GM20000 (cell line): ENCODE results near the gene AGPAT2.

ENCODE experiments used
- DNase-seq: peaks from one replicate; pipeline ENCODE4 v3.0.0; 2012; ENCODE audit warnings: low spot score
- CTCF ChIP-seq: IDR thresholded peaks from 2 replicates; pipeline ENCODE4 v1.5.1; 2012; ENCODE audit warnings: mild to moderate bottlenecking, control low read depth; ENCODE audit errors: extremely low read depth, missing control alignments

AGPAT2 gene

GRCh38 chr9:136723989-136724388, 36.7 kb upstream of the AGPAT2 start:
- no peak for DNase-seq
- no peak for TF ChIP-seq CTCF

GRCh38 chr9:136723362-136723976, 36.2 kb upstream of the AGPAT2 start:
- TF ChIP-seq CTCF: no peak
- DNase-seq: no peak

- no peak for TF ChIP-seq CTCF
- DNase-seq: no peak
These were observed 35.7 kb upstream of the AGPAT2 start for GRCh38 chr9:136722969-136723356.

GRCh38 chr9:136722093-136722968, 35.1 kb upstream of the AGPAT2 start:
- no peak for TF ChIP-seq CTCF
- DNase-seq: no peak

GRCh38 chr9:136721339-136722092, 34.3 kb upstream of the AGPAT2 start:
- DNase-seq: peak; percentile 36
- TF ChIP-seq CTCF: no peak

GRCh38 chr9:136720898-136721338, 33.7 kb upstream of the AGPAT2 start:
- peak; percentile 46 for DNase-seq
- no peak for TF ChIP-seq CTCF
